Natural killer cell (primary cell): ENCODE measurements around the gene DYNLRB2. TPM values are rescaled to one million over a fixed set of nuclear protein-coding genes. Genes with fewer than 3 reads are reported as not detected.

ENCODE experiments used
- ATAC-seq, 3 donors: fragments of 150-1000 bp in 2 of 3; fragments of 200-7000 bp in 1 of 3; cut with Tn5 transposase; 1 replicate in 1 of 3; 2 replicates in 2 of 3; pipeline ENCODE4 v1.10.0; 2021; ENCODE audit warnings: mild to moderate bottlenecking in 2 of 3, moderate library complexity in 2 of 3
- DNase-seq, 2 donors: peaks; one replicate each; pipeline versions ENCODE4 v3.0.0 to v3.0.0-alpha.2; 2013 to 2021; ENCODE audit warnings: mixed read lengths in 1 of 2
- H3K27ac ChIP-seq: one replicate; pipeline ENCODE4 v1.5.1; 2013; ENCODE audit warnings: mild to moderate bottlenecking, low read length
- H3K27me3 ChIP-seq: one replicate; pipeline ENCODE4 v1.6.1; 2013; ENCODE audit warnings: low read length; ENCODE audit not compliant: control insufficient read depth, insufficient read depth
- H3K36me3 ChIP-seq: one replicate; pipeline ENCODE4 v1.6.1; 2013; ENCODE audit warnings: low read length; ENCODE audit not compliant: control insufficient read depth, insufficient read depth
- H3K4me1 ChIP-seq: one replicate; pipeline ENCODE4 v1.6.1; 2013; ENCODE audit warnings: low read length; ENCODE audit not compliant: control insufficient read depth, insufficient read depth
- H3K4me3 ChIP-seq: one replicate; pipeline ENCODE4 v1.5.1; 2013; ENCODE audit warnings: low read length
- H3K9me3 ChIP-seq: one replicate; pipeline ENCODE4 v1.6.1; 2013; ENCODE audit warnings: low read length; ENCODE audit not compliant: control insufficient read depth, insufficient read depth
- H3K27ac Mint-ChIP-seq, 2 donors: one replicate each; pipeline ENCODE4 v1.8.0; 2022; ENCODE audit warnings: mild to moderate bottlenecking in 2 of 2, mixed read lengths in 2 of 2, moderate library complexity in 1 of 2
- H3K27me3 Mint-ChIP-seq, 2 donors: one replicate each; pipeline ENCODE4 v1.8.0; 2022; ENCODE audit warnings: low read depth in 2 of 2, mixed read lengths in 2 of 2
- H3K36me3 Mint-ChIP-seq: one replicate; pipeline ENCODE4 v1.8.0; 2022; ENCODE audit warnings: mixed read lengths
- H3K4me1 Mint-ChIP-seq, 2 donors: one replicate each; pipeline ENCODE4 v1.8.0; 2022; ENCODE audit warnings: mixed read lengths in 2 of 2
- H3K4me3 Mint-ChIP-seq: one replicate; pipeline ENCODE4 v1.8.0; 2022; ENCODE audit warnings: mild to moderate bottlenecking, moderate library complexity, mixed read lengths
- H3K9me3 Mint-ChIP-seq, 2 donors: one replicate each; pipeline ENCODE4 v1.8.0; 2022; ENCODE audit warnings: mixed read lengths in 2 of 2
- WGBS: methylation state at CpG from one replicate; pipeline ENCODE4 v1.1.7; 2013; ENCODE audit warnings: missing lambda C conversion rate; ENCODE audit not compliant: insufficient coverage; 5-methylcytosine and 5-hydroxymethylcytosine counted together
- intact Hi-C: fragments of 100-400 bp; cut with micrococcal nuclease; formaldehyde crosslinking; loops from one replicate; pipeline ENCODE4 v1.14.2; 2022
- total RNA-seq, 4 donors: library from RNA; stranded (reverse); fragments of 120-200 nt in 1 of 4; gene quantifications; one replicate each; pipeline versions ENCODE4 v1.2.3 to v1.2.4, GENCODE V29; 2013 to 2022
- TF ChIP-seq, protein P1 (sequence below): fragments of 200-600 bp; IDR thresholded peaks from one replicate; pipeline ENCODE4 v1.8.0; 2022; ENCODE audit warnings: antibody characterized with exemption

DYNLRB2 gene
- total RNA-seq, 3 donors from 2014 or later (not counting 1 experiment from before 2014, with no cell fraction given) = not detected

DNA sequence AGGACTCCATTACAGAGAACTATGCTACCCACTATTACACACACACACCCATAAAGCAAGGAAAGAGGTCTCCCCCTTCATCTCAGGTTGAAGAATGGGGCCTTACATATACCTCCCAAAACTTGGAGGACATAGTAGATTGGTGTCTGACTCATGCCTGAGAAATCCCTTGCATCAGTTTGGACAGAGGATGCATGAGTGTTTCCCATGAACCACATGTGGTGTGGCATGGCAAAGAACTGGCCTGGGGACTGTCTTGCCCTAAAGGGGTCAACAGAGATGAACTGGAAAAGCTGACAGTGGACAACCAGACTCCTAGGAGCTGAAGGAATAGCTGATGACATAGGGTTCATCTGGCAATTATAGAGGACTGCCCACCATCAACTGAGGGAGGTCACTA is 54.0 kb downstream of the DYNLRB2 start:
- Mint-ChIP-seq H3K27ac (no peak overlapping the region), H3K4me1 (peaks cover 8% of the 10 kb centered on the region in 2 donors), H3K9me3 (peaks cover 5 to 12% of the 10 kb centered on the region in 2 donors), H3K36me3 (no peaks in the 10 kb centered on the region), H3K27me3 (peaks cover 13 to 20% of the 10 kb centered on the region in 2 donors), H3K4me3 (no peak overlapping the region)
- DNase-seq (no peak), ATAC-seq (no peak)
- TF ChIP-seq, protein P1, sequence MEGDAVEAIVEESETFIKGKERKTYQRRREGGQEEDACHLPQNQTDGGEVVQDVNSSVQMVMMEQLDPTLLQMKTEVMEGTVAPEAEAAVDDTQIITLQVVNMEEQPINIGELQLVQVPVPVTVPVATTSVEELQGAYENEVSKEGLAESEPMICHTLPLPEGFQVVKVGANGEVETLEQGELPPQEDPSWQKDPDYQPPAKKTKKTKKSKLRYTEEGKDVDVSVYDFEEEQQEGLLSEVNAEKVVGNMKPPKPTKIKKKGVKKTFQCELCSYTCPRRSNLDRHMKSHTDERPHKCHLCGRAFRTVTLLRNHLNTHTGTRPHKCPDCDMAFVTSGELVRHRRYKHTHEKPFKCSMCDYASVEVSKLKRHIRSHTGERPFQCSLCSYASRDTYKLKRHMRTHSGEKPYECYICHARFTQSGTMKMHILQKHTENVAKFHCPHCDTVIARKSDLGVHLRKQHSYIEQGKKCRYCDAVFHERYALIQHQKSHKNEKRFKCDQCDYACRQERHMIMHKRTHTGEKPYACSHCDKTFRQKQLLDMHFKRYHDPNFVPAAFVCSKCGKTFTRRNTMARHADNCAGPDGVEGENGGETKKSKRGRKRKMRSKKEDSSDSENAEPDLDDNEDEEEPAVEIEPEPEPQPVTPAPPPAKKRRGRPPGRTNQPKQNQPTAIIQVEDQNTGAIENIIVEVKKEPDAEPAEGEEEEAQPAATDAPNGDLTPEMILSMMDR = no peak
- Histone ChIP-seq H3K27ac (no peak overlapping the region), H3K27me3 (no peaks in the 10 kb centered on the region), H3K4me1 (peaks cover 11% of the 10 kb centered on the region), H3K36me3 (no peaks in the 10 kb centered on the region), H3K4me3 (no peak overlapping the region), H3K9me3 (no peaks in the 10 kb centered on the region)
- intact Hi-C loops = no loop called here

DNA sequence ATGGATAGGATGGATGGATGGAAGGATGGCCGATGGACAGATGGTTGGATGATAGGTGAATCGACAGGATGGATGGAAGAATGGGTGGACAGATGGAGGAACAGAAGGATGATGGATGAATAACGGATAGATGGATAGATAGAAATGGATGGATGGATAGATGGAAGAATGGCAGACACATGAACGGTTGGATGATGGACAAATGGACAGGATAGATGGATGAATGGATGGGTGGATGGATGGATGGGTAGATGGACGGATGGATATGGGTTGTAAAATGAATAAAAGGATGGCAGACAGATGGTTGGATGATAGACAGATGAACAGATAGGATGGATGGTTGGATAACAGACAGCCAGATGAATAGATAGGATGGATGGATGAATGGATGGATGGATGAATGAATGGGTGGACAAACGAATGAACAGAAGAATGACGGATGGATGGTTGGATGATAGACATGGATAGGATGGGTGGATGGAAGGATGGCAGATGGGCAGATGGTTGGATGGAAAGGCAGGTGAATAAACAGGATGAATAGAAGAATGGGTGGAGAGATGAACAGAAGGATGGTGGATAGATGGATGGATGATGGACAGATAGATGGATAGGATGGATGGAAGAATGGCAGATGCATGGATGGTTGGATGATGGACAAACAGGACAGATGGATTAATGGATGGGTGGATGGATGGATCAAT is 55.9 kb downstream of the DYNLRB2 start:
- no peaks in the 10 kb centered on the region for H3K36me3 ChIP-seq
- H3K27ac ChIP-seq = no peak overlapping the region
- no peaks in the 10 kb centered on the region for H3K27me3 ChIP-seq
- no peak for ATAC-seq
- Mint-ChIP-seq H3K9me3 (peaks cover 5 to 12% of the 10 kb centered on the region in 2 donors), H3K27ac (no peak overlapping the region), H3K4me1 (no peaks in the 10 kb centered on the region), H3K27me3 (peaks cover 13 to 20% of the 10 kb centered on the region in 2 donors), H3K4me3 (no peak overlapping the region), H3K36me3 (no peaks in the 10 kb centered on the region)
- no peak overlapping the region for H3K4me3 ChIP-seq
- TF ChIP-seq, protein P1 = no peak
- WGBS = 86% methylated on average over 7 of the region's 7 CpGs
- H3K9me3 ChIP-seq = no peaks in the 10 kb centered on the region
- DNase-seq = no peak
- intact Hi-C loops = no loop called here
- peaks cover 2% of the 10 kb centered on the region for H3K4me1 ChIP-seq

DNA sequence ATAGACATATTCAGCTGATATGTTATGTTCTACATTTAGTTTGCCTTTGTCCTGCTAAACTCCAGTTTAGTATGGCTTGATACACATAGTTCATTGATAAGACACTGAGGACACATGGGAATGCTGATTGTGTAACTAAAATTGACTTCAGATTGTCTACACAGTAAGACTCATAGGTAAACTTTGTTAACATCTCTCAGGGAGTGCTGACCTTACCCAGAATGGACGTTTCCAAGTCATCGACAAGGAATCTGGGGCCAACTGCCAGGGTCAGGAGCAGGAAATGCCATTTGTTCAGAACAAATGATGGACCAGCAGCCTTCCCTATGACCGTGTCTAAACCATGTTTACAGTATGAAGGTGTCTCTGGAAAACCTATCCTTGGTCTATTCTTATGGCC is 58.7 kb downstream of the DYNLRB2 start:
- Mint-ChIP-seq H3K36me3 (no peaks in the 10 kb centered on the region), H3K4me3 (no peak overlapping the region), H3K27ac (no peak overlapping the region), H3K9me3 (peaks cover 5 to 12% of the 10 kb centered on the region in 2 donors), H3K4me1 (no peaks in the 10 kb centered on the region), H3K27me3 (peaks cover 2 to 10% of the 10 kb centered on the region in 2 donors)
- no peak overlapping the region for H3K27ac ChIP-seq
- intact Hi-C loops = no loop called here
- WGBS = 92% methylated on average over 3 of the region's 3 CpGs
- no peaks in the 10 kb centered on the region for H3K36me3 ChIP-seq
- H3K9me3 ChIP-seq = no peaks in the 10 kb centered on the region
- TF ChIP-seq, protein P1 = no peak
- no peak for ATAC-seq
- H3K4me3 ChIP-seq = no peak overlapping the region
- no peaks in the 10 kb centered on the region for H3K27me3 ChIP-seq
- DNase-seq = no peak
- H3K4me1 ChIP-seq = no peaks in the 10 kb centered on the region
